A673 (cell line): ENCODE data around the gene ZC3H14. TPM values are rescaled to one million over a fixed set of nuclear protein-coding genes. Genes with fewer than 3 reads are reported as not detected.

Experiments used
- BruUV-seq: library from RNA; stranded (reverse); fragments of 400-500 nt; replicated peaks from 2 replicates; lab custom pipeline; 2021; lab: Mats Ljungman, UMichigan
- CTCF ChIA-PET: fragments of 300-600 bp; sonication (Branson Sonifier 250); formaldehyde crosslinking; loops from one replicate; lab custom pipeline; 2022; ENCODE audit warnings: antibody characterized with exemption; lab: Charles Lee
- POLR2A ChIA-PET: fragments of 300-600 bp; sonication (Branson Sonifier 250); formaldehyde crosslinking; loops from one replicate; lab custom pipeline; 2022; ENCODE audit warnings: antibody characterized with exemption; ENCODE audit not compliant: low non-redundant PET; lab: Charles Lee
- DNase-seq: peaks from one replicate; pipeline ENCODE4 v3.0.0-alpha.2; 2015; ENCODE audit warnings: low spot score
- H3K27ac ChIP-seq: fragments of 200-600 bp; sonication (generic); 2 replicates; pipeline ENCODE4 v1.5.1; 2016; ENCODE audit warnings: mixed run types, low read depth, mild to moderate bottlenecking, mixed read lengths, antibody characterized with exemption, low read length; ENCODE audit not compliant: poor library complexity, severe bottlenecking
- H3K27me3 ChIP-seq: fragments of 200-600 bp; sonication (generic); replicated peaks from 2 replicates; pipeline ENCODE4 v1.6.1; 2017; ENCODE audit warnings: mixed run types, low read depth, mild to moderate bottlenecking, mixed read lengths, antibody characterized with exemption, low read length; ENCODE audit not compliant: insufficient read depth, poor library complexity
- H3K36me3 ChIP-seq: fragments of 200-600 bp; sonication (generic); 2 replicates; pipeline ENCODE4 v1.6.1; 2016; ENCODE audit warnings: mixed run types, mild to moderate bottlenecking, mixed read lengths, antibody characterized with exemption, low read length; ENCODE audit not compliant: insufficient read depth, poor library complexity, severe bottlenecking
- H3K4me1 ChIP-seq: fragments of 200-600 bp; sonication (generic); 2 replicates; pipeline ENCODE4 v1.6.1; 2017; ENCODE audit warnings: mixed run types, mild to moderate bottlenecking, mixed read lengths, antibody characterized with exemption, low read length; ENCODE audit not compliant: insufficient read depth, poor library complexity, severe bottlenecking
- H3K4me3 ChIP-seq: fragments of 200-600 bp; sonication (generic); 2 replicates; pipeline ENCODE4 v1.5.1; 2016; ENCODE audit warnings: low read depth, mixed run types, mild to moderate bottlenecking, mixed read lengths, low read length; ENCODE audit not compliant: poor library complexity, severe bottlenecking
- H3K9me3 ChIP-seq: fragments of 200-600 bp; sonication (generic); 2 replicates; pipeline ENCODE4 v1.6.1; 2016; ENCODE audit warnings: mixed run types, low read depth, mild to moderate bottlenecking, mixed read lengths, antibody characterized with exemption, low read length; ENCODE audit not compliant: poor library complexity, severe bottlenecking
- EZH2 ChIP-seq: fragments of 200-600 bp; sonication (generic); IDR thresholded peaks from 2 replicates; pipeline ENCODE4 v1.6.1; 2017; ENCODE audit warnings: borderline replicate concordance, low read depth, mild to moderate bottlenecking, mixed read lengths, antibody characterized with exemption, low read length; ENCODE audit not compliant: poor library complexity, severe bottlenecking
- intact Hi-C: fragments of 100-400 bp; cut with micrococcal nuclease; formaldehyde crosslinking; loops from one replicate; pipeline ENCODE4 v1.10.0; 2022; ENCODE audit not compliant: unreplicated experiment
- total RNA-seq: library from RNA; stranded (reverse); gene quantifications from 2 replicates; pipeline ENCODE4 v1.2.3, GENCODE V29; 2021
- TF ChIP-seq, protein P1 (sequence below): fragments of 300-800, 200-600 bp; sonication (generic); conservative IDR thresholded peaks from 2 replicates; pipeline ENCODE4 v1.5.1; 2017; ENCODE audit warnings: low read depth, mild to moderate bottlenecking, antibody characterized with exemption, low read length, moderate library complexity, mixed read lengths

Gene ZC3H14
- total RNA-seq, 1 experiment from 2014 or later = 93.2 TPM

DNA sequence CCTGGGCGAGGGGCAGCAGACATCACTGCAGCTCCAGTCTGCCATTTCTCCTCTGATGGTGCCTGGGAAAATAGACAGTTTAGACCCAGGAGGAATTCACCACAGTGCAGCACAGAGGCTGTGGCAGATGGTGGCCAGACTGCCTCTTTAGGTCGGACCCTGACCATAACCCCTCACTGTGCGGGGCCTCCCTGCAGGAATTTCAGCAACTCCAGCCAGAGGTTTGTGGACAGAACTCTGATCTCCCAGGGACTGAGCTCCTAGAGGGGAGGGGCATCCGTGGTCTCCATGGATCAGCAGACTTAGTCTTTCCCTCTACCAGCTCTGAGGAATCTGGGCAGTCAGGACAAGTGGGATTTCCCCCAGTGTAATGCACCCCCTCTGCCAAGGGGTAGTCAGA lies 106.5 kb downstream of the ZC3H14 start:
- Histone ChIP-seq H3K27ac (no peak overlapping the region), H3K9me3 (no peaks in the 10 kb centered on the region), H3K36me3 (no peaks in the 10 kb centered on the region), H3K27me3 (no peaks in the 10 kb centered on the region), H3K4me3 (no peak overlapping the region), H3K4me1 (no peaks in the 10 kb centered on the region)
- no peak for DNase-seq
- POLR2A ChIA-PET = no interaction called here
- CTCF ChIA-PET = no interaction called here
- TF ChIP-seq, protein P1, sequence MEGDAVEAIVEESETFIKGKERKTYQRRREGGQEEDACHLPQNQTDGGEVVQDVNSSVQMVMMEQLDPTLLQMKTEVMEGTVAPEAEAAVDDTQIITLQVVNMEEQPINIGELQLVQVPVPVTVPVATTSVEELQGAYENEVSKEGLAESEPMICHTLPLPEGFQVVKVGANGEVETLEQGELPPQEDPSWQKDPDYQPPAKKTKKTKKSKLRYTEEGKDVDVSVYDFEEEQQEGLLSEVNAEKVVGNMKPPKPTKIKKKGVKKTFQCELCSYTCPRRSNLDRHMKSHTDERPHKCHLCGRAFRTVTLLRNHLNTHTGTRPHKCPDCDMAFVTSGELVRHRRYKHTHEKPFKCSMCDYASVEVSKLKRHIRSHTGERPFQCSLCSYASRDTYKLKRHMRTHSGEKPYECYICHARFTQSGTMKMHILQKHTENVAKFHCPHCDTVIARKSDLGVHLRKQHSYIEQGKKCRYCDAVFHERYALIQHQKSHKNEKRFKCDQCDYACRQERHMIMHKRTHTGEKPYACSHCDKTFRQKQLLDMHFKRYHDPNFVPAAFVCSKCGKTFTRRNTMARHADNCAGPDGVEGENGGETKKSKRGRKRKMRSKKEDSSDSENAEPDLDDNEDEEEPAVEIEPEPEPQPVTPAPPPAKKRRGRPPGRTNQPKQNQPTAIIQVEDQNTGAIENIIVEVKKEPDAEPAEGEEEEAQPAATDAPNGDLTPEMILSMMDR = no peak
- TF ChIP-seq EZH2 = no peak
- intact Hi-C loops = loop anchor here (5.0 kb wide), 2 partner anchors 203 to 343 kb away; no protein-coding TSS in a partner anchor
- BruUV-seq = no TSS peak

Other genes with a start within 250 kb of the ZC3H14 start
- gene KCNK10, start 239.8 kb upstream of the ZC3H14 start, total RNA-seq = not detected in 2 replicates
- gene SPATA7, start 177.4 kb upstream of the ZC3H14 start, total RNA-seq = 5.2 and 6.2 TPM in 2 replicates
- 6.1 and 6.5 TPM in 2 replicates for gene PTPN21, start 8.0 kb upstream of the ZC3H14 start, total RNA-seq
- gene EML5, start 229.9 kb downstream of the ZC3H14 start, total RNA-seq = 0.32 and 0.63 TPM in 2 replicates